ENCODE data around the gene SORBS2.

DNA sequence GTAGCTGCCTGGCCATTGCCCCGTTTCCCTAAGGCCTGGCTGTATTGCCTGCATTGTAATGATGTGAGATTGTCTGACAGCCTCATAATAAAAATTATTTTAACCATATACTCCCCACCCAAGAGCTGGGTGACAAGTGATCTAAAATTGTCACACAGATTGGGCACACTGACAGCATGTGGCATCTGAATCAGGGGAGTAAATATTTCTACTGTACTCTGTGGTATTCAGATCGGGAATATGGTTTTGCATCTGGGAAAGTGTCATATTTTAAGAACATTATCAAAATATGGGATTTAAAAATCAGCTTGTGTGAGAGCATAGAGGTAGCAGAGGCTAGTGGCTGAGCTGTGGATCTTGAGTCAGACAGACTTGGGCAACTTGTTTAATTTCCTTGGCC lies 140.9 kb downstream of the SORBS2 start:
- TF ChIP-seq CTCF (IDR thresholded peaks at IDR 0.05) (no peak), EP300 (IDR thresholded peaks at IDR 0.05) (no peak)

Data from tibial nerve (tissue), 4 donors.